T1000 (cell line): Measurements from ENCODE around the gene MICALL1.

Experiments
- DNase-seq: peaks from one replicate; lab custom pipeline; 2025; ENCODE audit warnings: mixed read lengths; lab: John Stamatoyannopoulos, UW

Gene MICALL1, protein sequence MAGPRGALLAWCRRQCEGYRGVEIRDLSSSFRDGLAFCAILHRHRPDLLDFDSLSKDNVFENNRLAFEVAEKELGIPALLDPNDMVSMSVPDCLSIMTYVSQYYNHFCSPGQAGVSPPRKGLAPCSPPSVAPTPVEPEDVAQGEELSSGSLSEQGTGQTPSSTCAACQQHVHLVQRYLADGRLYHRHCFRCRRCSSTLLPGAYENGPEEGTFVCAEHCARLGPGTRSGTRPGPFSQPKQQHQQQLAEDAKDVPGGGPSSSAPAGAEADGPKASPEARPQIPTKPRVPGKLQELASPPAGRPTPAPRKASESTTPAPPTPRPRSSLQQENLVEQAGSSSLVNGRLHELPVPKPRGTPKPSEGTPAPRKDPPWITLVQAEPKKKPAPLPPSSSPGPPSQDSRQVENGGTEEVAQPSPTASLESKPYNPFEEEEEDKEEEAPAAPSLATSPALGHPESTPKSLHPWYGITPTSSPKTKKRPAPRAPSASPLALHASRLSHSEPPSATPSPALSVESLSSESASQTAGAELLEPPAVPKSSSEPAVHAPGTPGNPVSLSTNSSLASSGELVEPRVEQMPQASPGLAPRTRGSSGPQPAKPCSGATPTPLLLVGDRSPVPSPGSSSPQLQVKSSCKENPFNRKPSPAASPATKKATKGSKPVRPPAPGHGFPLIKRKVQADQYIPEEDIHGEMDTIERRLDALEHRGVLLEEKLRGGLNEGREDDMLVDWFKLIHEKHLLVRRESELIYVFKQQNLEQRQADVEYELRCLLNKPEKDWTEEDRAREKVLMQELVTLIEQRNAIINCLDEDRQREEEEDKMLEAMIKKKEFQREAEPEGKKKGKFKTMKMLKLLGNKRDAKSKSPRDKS

DNA sequence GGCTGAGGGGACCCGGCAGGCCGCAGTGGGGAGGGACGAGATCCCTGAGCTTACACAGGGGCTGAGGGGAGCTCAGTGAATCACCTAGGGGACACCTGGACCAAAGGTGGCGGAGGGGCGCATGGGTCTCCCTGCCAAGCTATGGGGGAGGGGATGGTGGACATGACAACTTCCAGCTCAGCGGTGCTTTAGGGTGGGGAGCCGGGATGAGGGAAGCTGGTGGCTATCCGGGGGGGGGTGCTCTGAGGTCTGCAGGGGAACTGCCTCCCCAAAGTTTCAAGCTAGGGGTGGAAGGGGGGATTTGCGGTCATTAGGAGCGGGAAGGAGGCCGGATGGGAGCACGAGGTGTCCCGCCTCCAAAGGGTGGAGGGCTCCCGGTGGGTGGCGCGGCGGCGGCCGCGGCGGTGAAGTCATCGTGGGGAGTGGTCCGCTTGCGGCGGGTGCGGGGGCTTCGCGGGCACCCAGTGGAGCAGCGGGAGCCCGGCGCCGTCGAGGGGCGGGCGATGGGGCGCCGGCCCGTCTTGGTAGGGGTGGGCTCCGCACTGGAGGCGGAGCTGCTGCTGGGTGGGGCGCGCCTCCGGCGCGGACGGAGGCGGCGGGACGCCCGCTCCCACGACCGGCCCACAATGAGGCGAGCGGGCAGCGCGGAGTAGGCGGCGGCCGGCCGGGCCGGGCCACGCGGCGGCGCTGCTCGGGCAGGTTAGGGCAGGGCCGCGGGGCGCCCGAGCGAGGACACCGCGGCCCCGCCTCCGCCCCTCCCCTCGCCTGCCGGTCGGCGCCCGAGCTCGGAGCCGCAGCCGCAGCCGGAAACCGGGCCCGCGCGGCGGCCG, at the start of gene MICALL1:
TSS of gene MICALL1 (plus strand) at position 764 of the 830 bp plus-strand sequence. CDS start 126 bp downstream, outside the sequence.
- DNase-seq, result peak; percentile 28

DNA sequence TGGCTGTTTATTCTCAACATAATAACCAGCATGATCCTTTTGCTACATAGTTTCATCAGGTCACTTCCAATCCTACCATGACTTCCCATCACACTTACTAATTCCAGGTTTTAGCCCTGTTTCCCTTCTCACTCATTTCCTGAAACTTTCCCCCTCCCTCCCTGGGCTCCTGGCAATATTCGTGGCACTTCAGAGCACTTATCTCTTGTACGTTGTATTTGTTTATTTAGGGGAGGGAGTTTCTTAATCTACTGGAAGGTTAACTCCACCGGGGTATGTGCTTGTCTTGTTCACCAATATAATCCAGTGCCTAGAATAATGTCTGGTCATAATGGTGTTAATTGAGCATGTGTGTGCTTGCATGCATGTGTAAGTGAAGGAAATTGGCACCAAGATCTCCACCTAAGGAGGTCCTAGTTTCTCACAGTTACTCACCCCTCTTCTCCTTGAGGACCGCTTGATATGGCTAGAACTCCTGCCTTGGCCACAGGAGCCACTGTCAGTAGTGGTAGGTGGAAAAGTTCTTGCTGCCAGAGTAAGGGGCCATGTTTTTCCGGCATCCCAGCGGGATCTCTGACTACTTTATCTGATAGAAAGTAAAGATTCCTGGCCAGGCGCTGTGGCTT, 45.2 kb upstream of the MICALL1 start:
- no peak for DNase-seq

DNA sequence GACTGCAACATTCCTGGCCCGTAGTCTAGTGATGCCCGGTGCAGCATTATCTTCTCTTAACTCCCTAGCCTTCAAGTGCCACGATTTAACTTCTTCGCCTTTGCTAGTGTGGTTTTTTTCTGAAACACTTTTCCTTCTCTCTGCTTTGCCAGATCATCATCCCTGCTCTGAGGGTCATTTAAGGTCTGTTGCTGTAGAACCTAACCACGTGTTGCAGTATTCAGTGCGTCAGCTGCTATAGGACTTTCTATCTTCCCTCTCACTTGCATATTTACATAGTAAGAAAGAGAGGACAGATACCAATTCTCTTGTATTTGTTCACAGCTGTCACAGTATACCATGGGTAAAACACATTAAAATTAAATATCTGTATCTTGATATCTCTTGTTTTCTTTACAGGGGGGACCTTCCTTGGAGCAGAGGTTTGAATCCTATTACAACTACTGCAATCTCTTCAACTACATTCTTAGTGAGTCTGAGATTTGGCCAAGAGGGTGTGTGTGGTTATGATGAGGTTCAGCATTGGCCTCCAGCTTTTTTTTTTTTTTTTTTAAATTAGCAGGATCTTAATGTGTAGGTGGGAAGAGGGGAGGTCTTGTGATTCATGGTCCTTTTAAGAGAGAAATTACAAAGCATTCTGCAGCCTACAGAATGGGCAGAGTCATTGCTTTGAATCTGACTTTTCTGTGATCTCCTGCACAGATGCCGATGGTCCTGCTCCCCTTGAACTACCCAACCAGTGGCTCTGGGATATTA, 43.3 kb upstream of the MICALL1 start:
- no peak for DNase-seq

DNA sequence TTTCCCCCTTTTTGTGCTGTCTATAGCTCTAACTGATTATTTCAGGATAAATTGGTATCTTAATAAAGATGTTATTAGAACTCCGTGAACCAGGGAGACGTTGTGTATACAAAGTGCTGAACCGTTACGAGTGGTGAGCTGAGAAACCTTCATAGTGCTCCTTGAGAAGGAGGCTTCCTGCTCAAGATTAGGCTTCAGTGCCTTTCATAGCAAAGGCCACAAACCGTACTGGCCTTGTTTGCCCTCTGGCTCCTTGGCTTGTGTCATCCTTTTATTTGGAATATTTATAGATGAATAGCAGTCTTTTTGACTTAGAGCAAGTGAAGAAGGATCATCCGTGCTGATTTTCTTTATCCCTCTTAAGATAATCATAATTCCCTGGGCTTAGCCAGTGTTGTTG, 40.6 kb upstream of the MICALL1 start:
- no peak for DNase-seq

DNA sequence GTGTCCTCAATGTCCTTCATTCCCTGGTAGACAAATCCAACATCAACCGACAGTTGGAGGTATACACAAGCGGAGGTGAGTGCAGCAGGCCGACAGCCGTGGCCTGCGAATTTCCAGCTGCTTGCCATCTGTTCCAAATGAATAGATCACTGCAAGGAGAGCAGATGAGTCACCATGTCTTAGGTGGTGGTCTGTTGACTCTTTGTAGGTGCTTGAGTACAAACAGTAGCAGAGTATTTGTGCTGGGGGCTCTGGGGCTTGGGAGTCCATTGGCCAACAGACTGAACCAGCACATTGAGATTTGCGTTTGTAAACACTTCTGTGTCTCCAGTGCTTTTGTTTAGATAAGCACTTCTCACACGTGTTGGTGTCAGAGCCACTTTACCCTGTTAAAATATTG, 35.8 kb upstream of the MICALL1 start:
- DNase-seq, result no peak

DNA sequence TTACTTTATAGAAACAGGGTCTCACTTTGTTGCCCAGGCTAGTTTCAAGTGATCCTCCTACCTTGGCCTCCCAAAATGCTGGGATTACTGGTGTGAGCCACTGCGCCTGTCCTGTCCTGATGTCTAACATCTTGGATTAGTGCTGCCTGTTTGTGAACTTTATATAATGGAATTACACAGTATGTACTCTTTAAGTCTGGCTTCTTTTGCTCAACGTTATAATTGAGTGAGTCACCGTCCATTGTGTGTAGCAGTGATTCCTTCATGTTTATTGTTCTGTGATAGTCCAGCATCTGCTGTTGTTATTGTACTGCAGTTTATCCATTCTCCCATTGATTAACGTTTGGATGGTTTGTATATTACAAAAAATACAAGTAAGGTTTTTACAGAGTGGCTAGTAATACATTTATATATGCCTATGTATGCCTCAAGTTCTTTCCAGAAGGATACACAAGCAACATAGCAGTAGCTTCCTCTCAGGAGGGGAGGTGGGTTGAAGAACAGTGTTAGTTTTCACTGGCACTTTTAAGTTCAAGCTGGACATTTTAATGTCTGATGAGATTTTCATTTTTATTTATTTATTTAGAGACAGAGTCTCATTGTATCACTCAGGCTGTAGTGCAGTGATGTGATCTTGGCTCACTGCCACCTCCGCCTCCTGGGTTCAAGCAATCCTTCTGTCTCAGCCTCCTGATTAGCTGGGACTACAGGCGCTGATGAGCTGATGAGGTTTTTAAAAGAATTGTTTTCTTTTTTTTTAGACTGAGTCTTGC, 25.2 kb upstream of the MICALL1 start:
- no peak for DNase-seq

DNA sequence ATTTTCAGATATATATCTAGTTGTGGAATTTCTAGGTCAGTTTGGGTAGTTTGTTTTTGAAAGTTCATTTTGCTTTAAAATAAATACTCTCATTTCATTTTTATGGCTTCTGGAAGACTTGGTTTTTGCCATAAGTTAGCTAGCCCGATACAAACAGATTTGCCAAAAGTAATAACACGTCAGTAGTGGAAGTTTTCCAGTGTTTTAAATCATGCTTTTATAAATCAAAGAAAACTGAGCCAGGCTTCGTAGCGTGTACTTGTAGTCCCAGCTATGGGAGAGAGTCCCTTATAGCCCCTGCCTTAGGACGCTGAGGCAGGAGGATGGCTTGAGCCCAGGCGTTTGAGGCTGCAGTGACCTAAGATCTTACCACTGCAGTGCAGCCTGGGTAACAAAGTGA, 21.7 kb upstream of the MICALL1 start:
- no peak for DNase-seq

DNA sequence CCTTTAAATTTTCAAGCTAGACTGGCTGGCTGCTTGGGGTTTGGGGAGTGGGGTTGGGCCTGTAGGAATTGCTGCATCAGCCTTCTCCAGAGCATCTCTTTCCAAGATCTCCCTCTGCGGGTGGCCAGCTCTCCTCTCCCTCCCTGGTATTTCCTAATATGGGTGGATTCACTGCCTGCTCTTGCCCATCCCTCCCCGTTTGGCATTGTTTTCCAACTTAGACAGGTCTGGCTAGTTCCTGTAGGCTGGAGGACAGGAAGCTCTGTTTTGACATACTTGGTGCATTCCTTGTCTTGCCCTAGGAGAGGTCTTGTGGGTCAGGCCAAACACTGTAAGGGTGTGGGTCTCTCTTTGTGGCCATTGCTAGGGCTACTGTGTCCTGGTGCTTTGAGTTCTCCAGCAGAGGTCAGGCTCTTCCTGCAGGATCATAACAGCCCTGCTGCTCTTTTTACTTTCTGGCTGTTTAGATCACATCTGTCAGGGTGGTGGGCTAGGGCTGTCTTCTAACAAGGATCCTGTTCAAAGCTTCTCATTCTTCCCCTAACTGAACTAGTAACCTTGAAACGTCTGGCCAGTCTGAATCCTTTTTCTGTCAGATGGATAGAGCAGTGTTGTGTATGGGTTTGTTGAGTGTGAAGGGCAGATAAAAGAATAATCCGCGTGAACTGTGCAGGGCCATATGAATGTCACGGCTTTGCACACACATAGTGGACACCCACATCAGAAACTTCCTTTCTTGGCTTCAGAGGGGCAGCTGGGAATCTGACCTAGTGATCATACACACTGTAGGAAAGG, 18.3 kb upstream of the MICALL1 start:
- DNase-seq, result no peak

DNA sequence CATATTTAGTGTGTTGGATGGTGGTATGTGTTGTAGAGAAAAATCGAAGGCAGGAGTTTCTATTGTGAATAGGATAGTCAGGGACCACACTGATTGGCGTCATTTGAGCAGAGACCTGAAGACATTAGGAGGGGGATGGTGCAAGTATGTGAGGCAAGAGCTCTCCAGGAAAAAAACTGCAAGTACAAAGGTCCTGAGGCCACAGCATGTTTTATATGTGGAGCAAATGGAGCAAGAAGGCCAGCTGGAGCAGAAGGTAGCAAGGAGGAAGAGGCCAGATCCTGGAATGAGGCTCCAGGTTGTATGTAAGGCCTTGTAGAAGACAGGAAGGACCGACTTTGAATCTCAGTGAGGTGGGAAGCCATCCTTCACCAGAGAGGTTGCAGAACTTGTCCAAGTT, 14.2 kb upstream of the MICALL1 start:
- no peak for DNase-seq

DNA sequence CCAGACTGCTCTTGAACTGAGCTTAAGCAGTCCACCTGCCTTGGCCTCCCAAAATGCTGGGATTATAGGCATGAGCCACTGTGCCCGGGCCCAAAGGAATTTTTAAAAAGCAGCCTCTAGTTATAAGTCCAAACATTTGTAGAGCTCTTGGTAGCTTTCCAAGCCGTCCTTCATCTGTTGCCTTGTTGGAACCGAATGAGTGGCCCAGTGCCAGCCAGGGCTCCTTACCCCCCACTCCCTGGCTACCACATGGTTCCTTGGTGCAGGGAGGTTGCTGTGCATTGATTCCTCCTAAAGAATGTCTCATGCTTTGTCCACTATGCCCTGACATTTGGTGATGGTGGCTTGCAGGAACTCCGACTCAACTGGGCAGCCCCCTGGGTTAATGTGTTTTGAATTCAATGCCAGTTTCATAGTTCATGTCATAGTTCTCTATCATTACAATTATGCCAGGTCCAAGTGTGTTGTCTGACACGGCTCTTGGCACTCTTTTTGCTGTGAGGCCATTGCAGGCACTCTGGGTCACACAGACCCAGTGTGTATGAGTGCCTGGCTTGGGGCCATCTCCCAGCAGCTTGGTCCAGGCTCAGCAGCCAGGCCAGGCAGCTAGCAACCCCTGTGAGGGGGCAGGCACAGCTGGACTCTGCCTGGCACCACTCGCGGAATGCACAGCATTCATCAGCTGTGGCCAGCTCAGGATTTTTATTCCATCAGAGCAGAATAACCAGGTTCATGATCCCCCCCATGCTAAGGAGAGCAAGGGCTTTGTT, 13.3 kb upstream of the MICALL1 start:
- DNase-seq, result no peak

DNA sequence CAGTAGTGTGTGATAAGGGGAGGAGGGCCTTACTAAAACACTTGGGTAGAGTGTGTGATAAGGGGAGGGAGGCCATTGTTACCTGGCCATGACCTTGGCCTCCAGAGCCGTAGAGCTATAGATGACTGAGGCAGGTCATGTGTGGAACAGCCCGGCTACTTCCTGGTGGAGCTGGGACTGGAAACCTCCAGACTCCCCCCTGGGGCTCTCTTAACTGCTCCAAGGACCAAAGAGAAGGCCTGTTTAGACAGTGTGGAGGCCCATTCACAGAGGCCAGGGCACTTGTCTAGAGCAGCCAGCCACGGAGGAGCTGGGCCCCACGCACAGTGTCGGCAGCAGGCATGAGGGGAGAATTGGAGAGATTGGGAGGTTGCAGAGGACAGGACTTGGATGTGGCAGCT, 12.5 kb upstream of the MICALL1 start:
- no peak for DNase-seq

DNA sequence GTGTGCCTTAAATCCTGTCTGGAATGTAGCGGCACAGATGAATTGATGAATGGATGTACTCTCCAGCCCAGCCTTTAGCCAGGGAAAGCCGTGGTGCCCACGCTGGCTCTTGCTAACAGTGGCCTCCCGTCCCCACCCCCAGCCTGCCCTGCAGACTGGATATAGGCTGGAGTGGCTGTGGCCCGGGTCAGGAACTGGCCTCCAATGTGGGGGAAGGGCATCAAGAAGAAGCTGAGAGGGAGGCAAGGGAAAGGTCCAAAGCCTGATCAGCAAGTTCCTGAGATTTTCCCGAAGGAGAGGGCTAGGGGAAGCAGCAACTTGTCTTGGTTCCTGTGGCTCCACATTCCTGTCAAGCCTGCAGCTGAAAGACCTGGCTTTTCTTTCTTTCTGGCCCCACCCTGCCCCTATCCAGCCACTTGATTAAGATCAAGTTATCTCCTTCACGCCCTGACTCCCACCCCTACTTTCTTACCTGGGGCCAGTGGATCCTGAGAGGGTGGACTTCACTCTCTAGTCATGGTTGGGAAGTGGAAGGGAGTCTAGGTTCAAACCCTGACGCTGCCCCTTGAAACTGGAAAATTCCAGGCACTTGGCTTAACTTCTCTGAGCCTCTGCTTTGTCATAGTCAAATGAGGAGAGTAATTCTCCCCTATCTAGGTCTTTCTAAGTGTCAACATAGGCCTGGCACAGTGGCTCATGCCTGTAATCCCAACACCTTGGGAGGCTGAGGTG, 11.0 kb upstream of the MICALL1 start:
- DNase-seq, result no peak

DNA sequence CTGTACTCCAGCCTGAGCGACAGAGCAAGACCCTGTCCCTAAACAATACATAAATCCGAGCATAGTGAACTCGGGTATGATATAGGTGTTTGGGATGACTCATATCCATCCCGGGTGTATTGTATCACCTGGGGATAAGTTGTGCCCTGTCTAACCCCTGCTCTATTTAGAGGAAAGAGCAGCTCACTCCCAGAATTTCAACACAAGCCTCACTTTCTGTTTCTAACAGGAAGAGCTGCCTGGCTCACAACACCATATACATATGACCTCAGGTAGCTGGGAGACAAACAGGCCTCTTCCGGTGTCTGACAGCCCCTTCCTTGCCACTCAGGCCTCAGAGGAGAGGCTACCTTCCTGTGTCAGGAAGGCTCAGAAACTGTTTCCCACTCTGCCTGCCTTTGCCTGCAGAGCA, 9.9 kb upstream of the MICALL1 start:
- no peak for DNase-seq

DNA sequence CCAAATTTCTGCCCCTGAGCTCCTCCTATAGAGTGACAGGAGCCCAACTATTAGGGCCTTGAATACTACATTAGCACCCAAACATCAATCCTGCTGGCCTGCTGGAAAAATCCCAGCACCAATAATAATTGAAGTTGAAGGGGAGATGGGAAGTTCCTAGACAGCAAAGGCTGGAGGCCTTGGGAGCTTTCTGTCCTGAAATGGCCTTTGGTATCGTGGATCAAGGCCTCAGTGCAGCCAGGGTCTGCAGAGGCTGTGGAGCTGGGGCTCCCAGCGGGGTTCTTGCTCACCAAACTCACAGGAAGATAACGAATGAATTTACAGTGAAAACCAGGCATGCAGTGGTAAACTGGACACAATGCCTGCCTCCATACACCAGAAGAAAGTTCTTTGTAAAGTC, 9.2 kb upstream of the MICALL1 start:
- no peak for DNase-seq

DNA sequence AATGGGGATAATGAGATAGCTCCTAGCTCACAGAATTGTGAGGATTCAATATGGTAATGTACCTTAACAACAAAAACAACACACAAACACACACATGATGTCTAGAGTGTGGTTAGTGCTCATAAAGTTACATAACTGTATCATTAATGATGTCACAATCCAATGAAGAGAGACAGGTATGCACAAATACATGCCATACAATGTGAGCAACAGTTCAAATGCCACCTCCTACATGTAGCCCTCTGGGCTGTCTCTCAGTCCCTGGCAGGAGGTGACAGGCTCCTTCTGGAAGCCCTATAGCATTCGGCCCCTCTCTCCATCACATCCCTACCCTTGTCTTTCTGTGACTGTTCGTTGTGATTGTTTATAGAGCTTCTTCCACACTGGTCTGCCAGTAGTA, 8.3 kb upstream of the MICALL1 start:
- DNase-seq, result no peak

DNA sequence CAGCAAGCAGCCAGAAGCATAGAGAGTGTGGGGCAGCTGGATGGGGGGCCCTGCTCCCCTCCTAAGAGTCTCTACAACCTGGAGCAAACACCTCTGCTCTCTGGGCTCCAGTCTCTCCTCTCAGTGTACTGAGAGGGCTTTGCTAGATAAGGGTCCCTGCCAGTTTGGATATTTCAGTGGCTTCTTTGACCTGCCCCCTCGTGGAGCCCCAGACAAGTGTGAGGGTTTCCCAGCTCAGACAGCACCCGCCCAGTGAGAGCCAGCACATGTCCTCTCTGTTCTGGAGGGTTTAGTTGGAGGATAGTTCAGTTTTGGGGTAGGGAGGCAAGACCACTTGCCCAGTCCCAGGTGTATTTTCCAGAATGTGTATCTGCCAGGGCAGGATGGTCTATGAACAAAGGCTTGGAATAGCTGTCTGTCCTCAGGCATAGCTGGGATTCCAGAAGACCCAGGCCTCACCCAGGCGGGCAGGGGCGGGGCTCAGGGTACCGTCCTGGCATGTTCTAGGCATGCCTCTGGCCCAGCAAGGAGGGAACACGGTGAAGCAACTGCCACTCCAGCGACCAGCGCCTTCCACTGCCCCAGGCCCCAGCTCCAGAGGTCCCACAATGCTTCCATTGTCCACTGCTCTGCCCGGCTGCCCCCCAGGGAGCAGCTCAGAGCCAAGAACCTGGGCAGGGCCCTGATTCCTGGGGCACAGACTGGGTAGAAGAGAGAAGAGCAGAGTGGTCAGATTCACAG, 7.5 kb upstream of the MICALL1 start:
- no peak for DNase-seq
